HFF-Myc (cell line): ENCODE measurements around the gene EDN2.

ENCODE experiments used
- DNase-seq: peaks from one replicate; pipeline ENCODE4 v3.0.0-alpha.2; 2011; ENCODE audit warnings: low read depth; ENCODE audit errors: extremely low read depth
- H3K4me3 ChIP-seq: replicated peaks from 2 replicates; pipeline ENCODE4 v1.5.1; 2011; ENCODE audit warnings: low read depth, mild to moderate bottlenecking, control low read depth, low read length
- TF ChIP-seq, protein P1 (sequence below): IDR thresholded peaks from 2 replicates; pipeline ENCODE4 v1.5.1; 2012; ENCODE audit warnings: mild to moderate bottlenecking, low read depth, low read length, control low read depth; ENCODE audit errors: missing control alignments

Gene EDN2

GRCh38 chr1:41439234-41439633 lies 45.2 kb downstream of the EDN2 start:
- DNase-seq: no peak
- TF ChIP-seq, protein P1, sequence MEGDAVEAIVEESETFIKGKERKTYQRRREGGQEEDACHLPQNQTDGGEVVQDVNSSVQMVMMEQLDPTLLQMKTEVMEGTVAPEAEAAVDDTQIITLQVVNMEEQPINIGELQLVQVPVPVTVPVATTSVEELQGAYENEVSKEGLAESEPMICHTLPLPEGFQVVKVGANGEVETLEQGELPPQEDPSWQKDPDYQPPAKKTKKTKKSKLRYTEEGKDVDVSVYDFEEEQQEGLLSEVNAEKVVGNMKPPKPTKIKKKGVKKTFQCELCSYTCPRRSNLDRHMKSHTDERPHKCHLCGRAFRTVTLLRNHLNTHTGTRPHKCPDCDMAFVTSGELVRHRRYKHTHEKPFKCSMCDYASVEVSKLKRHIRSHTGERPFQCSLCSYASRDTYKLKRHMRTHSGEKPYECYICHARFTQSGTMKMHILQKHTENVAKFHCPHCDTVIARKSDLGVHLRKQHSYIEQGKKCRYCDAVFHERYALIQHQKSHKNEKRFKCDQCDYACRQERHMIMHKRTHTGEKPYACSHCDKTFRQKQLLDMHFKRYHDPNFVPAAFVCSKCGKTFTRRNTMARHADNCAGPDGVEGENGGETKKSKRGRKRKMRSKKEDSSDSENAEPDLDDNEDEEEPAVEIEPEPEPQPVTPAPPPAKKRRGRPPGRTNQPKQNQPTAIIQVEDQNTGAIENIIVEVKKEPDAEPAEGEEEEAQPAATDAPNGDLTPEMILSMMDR: no peak

GRCh38 chr1:41438711-41439110 lies 45.8 kb downstream of the EDN2 start:
- no peak for DNase-seq
- TF ChIP-seq, protein P1: no peak

More at GRCh38 chr1:41439234-41439633, 45.2 kb downstream of the EDN2 start:
- H3K4me3 ChIP-seq: no peak overlapping the region

GRCh38 chr1:41437011-41437355 lies 47.5 kb downstream of the EDN2 start:
- DNase-seq: no peak
- TF ChIP-seq, protein P1: no peak
- no peak overlapping the region for H3K4me3 ChIP-seq

More at GRCh38 chr1:41438711-41439110, 45.8 kb downstream of the EDN2 start:
- no peak overlapping the region for H3K4me3 ChIP-seq

DNA sequence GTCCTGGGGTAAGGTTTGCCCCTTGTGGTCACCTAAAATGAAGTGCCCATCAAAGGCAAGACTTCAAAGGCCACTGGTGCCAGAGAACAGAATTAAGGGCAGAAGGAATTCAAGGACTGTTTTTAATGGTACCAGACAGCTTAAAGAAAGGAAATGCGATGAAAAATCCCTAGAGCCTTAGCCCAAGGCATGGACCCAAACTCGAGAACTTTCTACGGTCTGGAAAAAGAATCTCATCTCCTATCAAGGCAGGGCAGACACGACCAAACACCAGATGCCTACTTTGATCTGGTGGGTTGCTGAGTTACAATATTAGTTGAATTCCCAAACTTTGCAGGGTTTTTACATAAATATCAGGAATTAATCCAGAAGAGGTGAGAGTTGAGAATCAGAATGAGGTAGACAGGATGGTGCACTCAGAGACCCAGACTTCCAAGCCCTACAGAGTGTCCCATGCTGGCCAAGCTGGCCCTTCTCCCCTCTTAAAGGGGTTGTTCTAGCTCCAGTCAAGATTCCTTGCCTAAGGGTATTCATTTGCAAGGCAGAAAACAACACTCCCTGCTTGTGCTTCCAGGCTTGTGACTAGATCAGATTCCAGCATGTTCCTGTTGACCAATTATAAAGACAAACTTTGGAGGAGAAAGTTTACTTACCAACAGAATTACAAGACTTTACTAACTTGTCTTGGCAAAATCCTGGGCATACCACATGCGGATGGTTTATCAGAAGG lies 48.0 kb downstream of the EDN2 start:
- no peak overlapping the region for H3K4me3 ChIP-seq
- TF ChIP-seq, protein P1: no peak
- DNase-seq: no peak

DNA sequence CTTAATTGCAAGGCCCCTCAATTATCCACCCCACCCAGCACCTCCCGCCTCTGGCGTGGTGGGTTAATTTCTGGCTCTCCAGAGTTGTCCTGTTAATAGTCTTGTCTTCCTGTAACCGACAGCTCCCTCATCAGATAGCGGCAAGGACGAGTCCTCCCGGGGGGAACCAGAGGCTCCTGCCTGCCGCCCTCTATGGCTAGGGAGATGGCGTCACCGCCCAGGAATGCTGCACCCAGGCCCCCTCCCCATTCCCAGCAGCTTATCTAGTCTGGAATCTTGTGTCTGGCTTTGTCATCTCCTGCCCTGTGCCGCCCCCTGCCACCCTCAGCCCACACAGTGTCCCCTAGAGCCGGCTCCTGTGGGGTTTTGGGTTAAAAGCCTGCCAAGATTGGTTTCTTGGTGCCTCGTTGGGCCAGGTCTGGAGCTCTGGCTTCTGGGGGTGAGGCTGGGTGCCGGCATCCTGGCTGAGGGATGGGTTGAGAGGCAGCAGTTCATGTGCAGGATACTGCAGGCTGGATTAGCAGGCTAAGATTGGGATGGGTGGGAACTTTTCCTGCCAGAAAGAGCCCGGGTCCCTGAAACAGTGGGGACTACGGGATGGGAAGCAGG lies 48.8 kb downstream of the EDN2 start:
- TF ChIP-seq, protein P1: no peak
- H3K4me3 ChIP-seq: no peak overlapping the region
- DNase-seq: no peak

DNA sequence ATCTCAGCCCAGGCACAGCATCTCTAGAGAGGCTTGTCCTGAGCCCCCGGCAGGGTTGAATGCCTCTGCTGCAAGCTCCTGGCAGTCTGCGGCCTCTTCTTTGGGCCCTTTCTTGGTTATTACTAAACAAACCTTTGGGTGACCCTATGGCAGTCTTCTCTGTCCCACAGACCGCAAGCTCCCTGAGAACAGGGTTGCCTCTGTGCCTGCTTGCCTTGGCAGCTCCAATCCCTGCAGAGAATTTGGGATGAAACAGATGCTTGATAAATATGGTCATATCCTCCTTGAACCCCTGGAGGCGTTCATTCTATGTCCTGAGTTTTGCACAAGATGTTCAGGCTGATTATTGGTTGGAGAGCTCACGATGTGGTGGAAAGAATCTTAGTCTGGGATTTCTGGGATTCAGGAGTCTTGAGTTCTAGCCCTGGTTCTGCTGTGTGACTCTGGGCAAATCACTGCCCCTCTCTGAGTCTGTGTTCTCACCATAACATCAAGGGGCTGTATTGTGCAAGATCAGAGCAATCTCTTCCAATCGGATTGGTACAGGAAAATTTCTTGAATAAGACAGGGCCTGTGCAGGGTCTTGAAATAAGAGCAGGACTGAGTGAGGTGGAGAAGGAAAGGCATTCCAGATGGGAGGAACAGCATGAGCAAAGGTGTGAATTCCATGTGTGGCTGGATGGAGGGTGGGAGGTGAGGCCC lies 49.6 kb downstream of the EDN2 start:
- H3K4me3 ChIP-seq: no peak overlapping the region
- TF ChIP-seq, protein P1: no peak
- no peak for DNase-seq
